H9 (cell line): ENCODE data around the gene GLT6D1. TPM values are rescaled to one million over a fixed set of nuclear protein-coding genes. Genes with fewer than 3 reads are reported as not detected.

Experiments
- DNase-seq: peaks from one replicate; pipeline ENCODE4 v3.0.0-alpha.2; 2017
- H2AFZ ChIP-seq: one replicate; pipeline ENCODE4 v1.6.1; 2013; ENCODE audit warnings: mild to moderate bottlenecking, low read length, control low read depth, moderate library complexity
- H2AK5ac ChIP-seq: 2 replicates; pipeline ENCODE4 v1.6.1; 2013; ENCODE audit warnings: low read length, control low read depth, mixed read lengths; ENCODE audit not compliant: insufficient read length
- H2BK120ac ChIP-seq: one replicate; pipeline ENCODE4 v1.6.1; 2013; ENCODE audit warnings: low read depth, mild to moderate bottlenecking, low read length, control low read depth, inconsistent platforms; ENCODE audit not compliant: poor library complexity, severe bottlenecking
- H2BK12ac ChIP-seq: 2 replicates; pipeline ENCODE4 v1.6.1; 2013; ENCODE audit warnings: low read length, control low read depth, mixed read lengths, low read depth; ENCODE audit not compliant: insufficient read length
- H2BK15ac ChIP-seq: 2 replicates; pipeline ENCODE4 v1.6.1; 2013; ENCODE audit warnings: low read depth, low read length, control low read depth
- H2BK20ac ChIP-seq: one replicate; pipeline ENCODE4 v1.6.1; 2013; ENCODE audit warnings: low read depth, mild to moderate bottlenecking, low read length, control low read depth, inconsistent platforms; ENCODE audit not compliant: poor library complexity, severe bottlenecking
- H2BK5ac ChIP-seq: 2 replicates; pipeline ENCODE4 v1.6.1; 2013; ENCODE audit warnings: low read length, control low read depth, mixed read lengths; ENCODE audit not compliant: insufficient read length
- H3K14ac ChIP-seq: 2 replicates; pipeline ENCODE4 v1.6.1; 2013; ENCODE audit warnings: low read length, control low read depth; ENCODE audit not compliant: insufficient read depth
- H3K18ac ChIP-seq: 2 replicates; pipeline ENCODE4 v1.6.1; 2013; ENCODE audit warnings: low read depth, mild to moderate bottlenecking, mixed read lengths, low read length, control low read depth; ENCODE audit not compliant: insufficient read length
- H3K23ac ChIP-seq: 2 replicates; pipeline ENCODE4 v1.6.1; 2013; ENCODE audit warnings: low read length, control low read depth, mixed read lengths, low read depth; ENCODE audit not compliant: insufficient read length
- H3K23me2 ChIP-seq: 2 replicates; pipeline ENCODE4 v1.6.1; 2013; ENCODE audit warnings: low read depth, mild to moderate bottlenecking, mixed read lengths, low read length, control low read depth; ENCODE audit not compliant: insufficient read length, poor library complexity, severe bottlenecking
- H3K27ac ChIP-seq: 2 replicates; pipeline ENCODE4 v1.5.1; 2013; ENCODE audit warnings: low read length, control low read depth, mixed read lengths, low read depth; ENCODE audit not compliant: insufficient read length
- H3K27me3 ChIP-seq: 2 replicates; pipeline ENCODE4 v1.6.1; 2013; ENCODE audit warnings: low read length, control low read depth, inconsistent platforms; ENCODE audit not compliant: insufficient read depth
- H3K4ac ChIP-seq: 2 replicates; pipeline ENCODE4 v1.6.1; 2013; ENCODE audit warnings: low read depth, mild to moderate bottlenecking, control low read depth, inconsistent platforms, low read length, moderate library complexity
- H3K4me1 ChIP-seq: 2 replicates; pipeline ENCODE4 v1.6.1; 2013; ENCODE audit warnings: low read length, control low read depth, inconsistent platforms; ENCODE audit not compliant: insufficient read depth
- H3K4me2 ChIP-seq: 2 replicates; pipeline ENCODE4 v1.6.1; 2013; ENCODE audit warnings: low read length, control low read depth, mixed read lengths; ENCODE audit not compliant: insufficient read length, insufficient read depth
- H3K56ac ChIP-seq: 2 replicates; pipeline ENCODE4 v1.6.1; 2013; ENCODE audit warnings: low read depth, mild to moderate bottlenecking, mixed read lengths, low read length, control low read depth; ENCODE audit not compliant: insufficient read length
- H3K79me1 ChIP-seq: 2 replicates; pipeline ENCODE4 v1.6.1; 2013; ENCODE audit warnings: low read depth, mild to moderate bottlenecking, moderate library complexity, low read length, control low read depth, inconsistent platforms; ENCODE audit not compliant: insufficient read depth, poor library complexity, severe bottlenecking
- H3K79me2 ChIP-seq: 2 replicates; pipeline ENCODE4 v1.6.1; 2013; ENCODE audit warnings: low read length, control low read depth, inconsistent platforms; ENCODE audit not compliant: insufficient read depth
- H3K9ac ChIP-seq: 2 replicates; pipeline ENCODE4 v1.6.1; 2013; ENCODE audit warnings: low read length, control low read depth, mixed read lengths; ENCODE audit not compliant: insufficient read length; ENCODE audit errors: extremely low read depth
- H3K9me3 ChIP-seq: one replicate; pipeline ENCODE4 v1.6.1; 2013; ENCODE audit warnings: low read depth, low read length, inconsistent platforms; ENCODE audit not compliant: control insufficient read depth
- H3T11ph ChIP-seq: one replicate; pipeline ENCODE4 v1.6.1; 2013; ENCODE audit warnings: mild to moderate bottlenecking, low read length, control low read depth, inconsistent platforms
- H4K20me1 ChIP-seq: one replicate; pipeline ENCODE4 v1.6.1; 2013; ENCODE audit not compliant: control insufficient read depth, insufficient read length, insufficient read depth
- H4K5ac ChIP-seq: 2 replicates; pipeline ENCODE4 v1.6.1; 2013; ENCODE audit warnings: low read depth, mild to moderate bottlenecking, mixed read lengths, low read length, control low read depth; ENCODE audit not compliant: insufficient read length
- H4K8ac ChIP-seq: replicated peaks from 2 replicates; pipeline ENCODE4 v1.6.1; 2013; ENCODE audit warnings: low read length, control low read depth, mixed read lengths, low read depth; ENCODE audit not compliant: insufficient read length
- H4K91ac ChIP-seq: 2 replicates; pipeline ENCODE4 v1.6.1; 2013; ENCODE audit warnings: low read depth, mild to moderate bottlenecking, moderate library complexity, mixed read lengths, low read length, control low read depth; ENCODE audit not compliant: insufficient read length
- H3K27ac Mint-ChIP-seq, 3 experiments: 2 replicates in 2 of 3; 3 replicates in 1 of 3; pipeline ENCODE4 v1.8.0; 2020 to 2021; ENCODE audit warnings: mixed read lengths in 3 of 3, mild to moderate bottlenecking in 1 of 3, moderate library complexity in 1 of 3
- H3K27me3 Mint-ChIP-seq: 2 replicates; pipeline ENCODE4 v1.8.0; 2021; ENCODE audit warnings: low read depth, mild to moderate bottlenecking, moderate library complexity, mixed read lengths
- H3K36me3 Mint-ChIP-seq, 3 experiments: 2 replicates in 2 of 3; 3 replicates in 1 of 3; pipeline ENCODE4 v1.8.0; 2020 to 2021; ENCODE audit warnings: low read depth in 3 of 3, mixed read lengths in 3 of 3; ENCODE audit not compliant: insufficient read depth in 1 of 3
- H3K4me1 Mint-ChIP-seq, 2 experiments: 2 replicates each; pipeline ENCODE4 v1.8.0; 2020; ENCODE audit warnings: mixed read lengths in 2 of 2
- H3K4me3 Mint-ChIP-seq, 2 experiments: 2 replicates in 1 of 2; 3 replicates in 1 of 2; pipeline ENCODE4 v1.8.0; 2020 to 2021; ENCODE audit warnings: mild to moderate bottlenecking in 2 of 2, mixed read lengths in 2 of 2, moderate library complexity in 1 of 2
- H3K9me3 Mint-ChIP-seq, 2 experiments: 2 replicates in 1 of 2; 3 replicates in 1 of 2; pipeline ENCODE4 v1.8.0; 2020; ENCODE audit warnings: mild to moderate bottlenecking in 2 of 2, mixed read lengths in 2 of 2, moderate library complexity in 1 of 2
- WGBS: extraction: QIAGEN DNeasy Blood & Tissue Kit; methylation state at CpG from one replicate; pipeline ENCODE4 v1.1.7; 2013; ENCODE audit warnings: missing lambda C conversion rate, low lambda C conversion rate, mixed read lengths; ENCODE audit not compliant: insufficient read length; ENCODE audit errors: extremely low coverage; 5-methylcytosine and 5-hydroxymethylcytosine counted together
- total RNA-seq: library from RNA; stranded (reverse); gene quantifications from 2 replicates; pipeline ENCODE4 v1.2.1, GENCODE V29; 2021
- TF ChIP-seq, protein P1 (sequence below): fragments of 200-600 bp; sonication (generic); conservative IDR thresholded peaks from 3 replicates; pipeline ENCODE4 v1.8.0; 2021; ENCODE audit warnings: antibody characterized with exemption, mild to moderate bottlenecking

The GLT6D1 gene
- total RNA-seq, 1 experiment from 2014 or later, result not detected

DNA sequence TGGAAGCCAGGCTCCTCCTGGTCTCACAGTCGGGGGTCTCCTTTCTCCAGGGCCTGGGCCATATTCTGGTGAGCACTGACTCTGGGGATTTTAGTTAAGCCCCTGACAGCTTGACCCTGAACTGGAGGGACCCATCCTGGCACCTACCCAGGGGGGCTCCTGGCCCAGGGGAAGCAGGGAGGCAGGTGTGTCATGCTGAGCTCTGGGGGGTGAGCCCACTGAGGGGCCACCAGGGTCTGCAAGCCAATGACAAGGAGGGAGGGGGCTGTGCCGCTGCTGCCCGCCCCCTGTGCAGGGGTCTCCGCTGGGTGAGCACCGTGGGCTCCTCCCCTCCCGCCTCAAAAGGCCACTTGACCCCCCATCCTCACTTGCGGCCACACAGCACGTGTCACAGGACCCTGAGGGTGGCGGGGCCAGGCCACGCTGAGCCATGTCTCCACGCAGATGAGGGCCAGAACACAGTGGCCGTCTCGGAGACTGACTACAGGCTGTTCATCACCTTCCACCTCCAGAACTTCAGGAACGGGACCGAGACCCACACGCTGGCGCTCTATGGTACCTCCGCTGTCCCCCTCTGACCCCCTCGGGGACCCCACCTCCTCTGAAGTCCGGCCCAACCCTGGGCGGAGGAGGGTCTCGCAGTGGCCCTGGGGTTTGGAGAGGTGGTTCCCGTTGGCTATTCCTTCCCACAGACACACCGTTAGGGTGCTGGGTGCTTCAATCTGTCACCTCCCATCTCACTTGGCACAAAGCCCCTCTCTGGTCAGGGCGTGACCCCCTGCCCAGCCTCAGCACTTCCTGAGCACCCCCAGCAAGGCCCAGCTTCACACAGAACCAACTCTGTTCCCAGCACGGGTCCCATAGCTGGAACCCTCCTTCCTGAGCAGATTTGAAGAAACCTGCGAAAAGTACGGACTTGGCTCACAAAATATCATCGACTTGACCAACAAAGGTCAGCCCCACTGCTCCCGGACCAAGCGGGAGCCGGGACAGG is 25.8 kb upstream of the GLT6D1 start:
- no peak overlapping the region for H2BK20ac ChIP-seq
- no peak overlapping the region for H3K4ac ChIP-seq
- no peak overlapping the region; the same call in 1 of the 2 replicates for H3K14ac ChIP-seq
- H3K4me2 ChIP-seq, result no peak overlapping the region
- no peak overlapping the region for H2BK5ac ChIP-seq
- H3K4me3 Mint-ChIP-seq, result no peak overlapping the region; a peak in 1 of 5 replicates
- H3K4me1 ChIP-seq, result no peaks in the 10 kb centered on the region
- no peak overlapping the region for H3K9ac ChIP-seq
- peaks cover 7 to 15% (median 8%) of the 10 kb centered on the region in 3 experiments for H3K36me3 Mint-ChIP-seq
- no peak for DNase-seq
- WGBS, result no CpG with 5 or more reads among the region's 32 CpGs
- H3K27me3 ChIP-seq, result no peaks in the 10 kb centered on the region
- H4K5ac ChIP-seq, result no peak overlapping the region
- TF ChIP-seq, protein P1, sequence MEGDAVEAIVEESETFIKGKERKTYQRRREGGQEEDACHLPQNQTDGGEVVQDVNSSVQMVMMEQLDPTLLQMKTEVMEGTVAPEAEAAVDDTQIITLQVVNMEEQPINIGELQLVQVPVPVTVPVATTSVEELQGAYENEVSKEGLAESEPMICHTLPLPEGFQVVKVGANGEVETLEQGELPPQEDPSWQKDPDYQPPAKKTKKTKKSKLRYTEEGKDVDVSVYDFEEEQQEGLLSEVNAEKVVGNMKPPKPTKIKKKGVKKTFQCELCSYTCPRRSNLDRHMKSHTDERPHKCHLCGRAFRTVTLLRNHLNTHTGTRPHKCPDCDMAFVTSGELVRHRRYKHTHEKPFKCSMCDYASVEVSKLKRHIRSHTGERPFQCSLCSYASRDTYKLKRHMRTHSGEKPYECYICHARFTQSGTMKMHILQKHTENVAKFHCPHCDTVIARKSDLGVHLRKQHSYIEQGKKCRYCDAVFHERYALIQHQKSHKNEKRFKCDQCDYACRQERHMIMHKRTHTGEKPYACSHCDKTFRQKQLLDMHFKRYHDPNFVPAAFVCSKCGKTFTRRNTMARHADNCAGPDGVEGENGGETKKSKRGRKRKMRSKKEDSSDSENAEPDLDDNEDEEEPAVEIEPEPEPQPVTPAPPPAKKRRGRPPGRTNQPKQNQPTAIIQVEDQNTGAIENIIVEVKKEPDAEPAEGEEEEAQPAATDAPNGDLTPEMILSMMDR, result no peak
- no peak overlapping the region for H3K27ac ChIP-seq
- H2AK5ac ChIP-seq, result no peak overlapping the region
- no peak overlapping the region for H3T11ph ChIP-seq
- peaks cover 11 to 14% of the 10 kb centered on the region in 2 experiments for H3K9me3 Mint-ChIP-seq
- H3K56ac ChIP-seq, result no peak overlapping the region
- H4K8ac ChIP-seq, result no peak overlapping the region
- H4K91ac ChIP-seq, result no peak overlapping the region
- peaks cover 9 to 14% of the 10 kb centered on the region in 2 experiments for H3K4me1 Mint-ChIP-seq
- H2AFZ ChIP-seq, result no peak overlapping the region
- H3K23me2 ChIP-seq, result no peaks in the 10 kb centered on the region
- peaks cover 2% of the 10 kb centered on the region for H4K20me1 ChIP-seq
- no peak overlapping the region for H2BK12ac ChIP-seq
- H3K18ac ChIP-seq, result no peak overlapping the region
- no peak overlapping the region for H2BK15ac ChIP-seq
- no peaks in the 10 kb centered on the region for H3K79me2 ChIP-seq
- H3K23ac ChIP-seq, result no peak overlapping the region
- peaks cover 2% of the 10 kb centered on the region for H3K27me3 Mint-ChIP-seq
- H2BK120ac ChIP-seq, result no peak overlapping the region
- peaks cover 9% of the 10 kb centered on the region for H3K9me3 ChIP-seq
- no peaks in the 10 kb centered on the region for H3K79me1 ChIP-seq
- H3K27ac Mint-ChIP-seq, result no peak overlapping the region
